ENCODE data around the gene IFNA16.
"Not testable (repeated sequence)": the region's sequence is repeated elsewhere in the genome, so short reads cannot be mapped to it uniquely, and the experiment has no call there.

IFNA16 gene

DNA sequence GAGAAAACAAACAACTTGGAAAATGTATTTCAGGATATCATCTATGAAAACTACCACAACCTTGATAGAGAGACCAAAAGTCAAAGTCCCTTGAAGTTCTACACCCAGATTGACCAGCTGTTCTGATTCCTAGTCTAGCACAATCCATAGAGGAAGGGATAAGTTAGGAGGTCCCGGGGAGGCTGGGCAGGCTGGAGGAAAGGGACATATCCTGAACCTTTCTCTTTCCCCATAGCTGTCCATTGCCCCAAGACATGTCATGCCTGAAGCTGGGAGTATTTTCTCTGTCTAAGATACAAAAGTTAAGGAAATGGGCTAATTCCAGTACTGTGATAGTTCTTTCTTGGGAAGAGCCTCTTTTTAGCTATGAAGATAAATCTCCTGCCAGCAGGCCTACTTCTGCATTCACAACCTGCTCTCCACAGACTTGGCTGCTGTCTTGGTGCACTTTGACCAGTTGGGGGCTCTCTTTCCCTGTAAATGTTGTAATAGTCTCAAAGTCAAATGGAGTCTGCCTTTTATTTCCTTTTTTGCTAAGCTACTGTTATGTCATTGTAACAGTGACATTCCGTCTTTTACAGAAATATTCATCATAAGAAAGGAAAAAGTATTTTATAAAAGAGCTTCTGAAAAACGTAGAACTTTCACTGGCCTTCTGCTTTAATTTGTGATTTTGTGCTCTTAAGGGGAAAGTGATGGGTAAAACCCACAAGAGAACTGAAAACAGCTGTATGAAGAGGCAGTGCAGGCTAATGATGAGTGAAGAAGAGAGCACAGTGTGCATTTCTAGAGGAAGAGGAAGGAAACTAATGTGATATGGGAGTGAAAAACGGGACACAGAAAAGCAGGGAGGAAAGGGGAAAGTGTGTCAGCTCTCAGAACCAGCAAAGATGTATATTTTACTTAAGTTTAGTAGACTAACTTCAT is 34.0 kb downstream of the IFNA16 start:
- H3K4me1 ChIP-seq (ENCODE audit: control insufficient read depth, low read depth, low read length); H3K36me3 ChIP-seq (ENCODE audit: control insufficient read depth, low read depth, low read length); H3K9ac ChIP-seq (ENCODE audit: low read length); H3K27ac ChIP-seq (ENCODE audit: low read length); H3K4me3 ChIP-seq (ENCODE audit: low read length); H3K9me3 ChIP-seq (ENCODE audit: control insufficient read depth, low read depth, low read length); H3K27me3 ChIP-seq (ENCODE audit: control insufficient read depth, insufficient read depth, low read length): not testable (repeated sequence)

DNA sequence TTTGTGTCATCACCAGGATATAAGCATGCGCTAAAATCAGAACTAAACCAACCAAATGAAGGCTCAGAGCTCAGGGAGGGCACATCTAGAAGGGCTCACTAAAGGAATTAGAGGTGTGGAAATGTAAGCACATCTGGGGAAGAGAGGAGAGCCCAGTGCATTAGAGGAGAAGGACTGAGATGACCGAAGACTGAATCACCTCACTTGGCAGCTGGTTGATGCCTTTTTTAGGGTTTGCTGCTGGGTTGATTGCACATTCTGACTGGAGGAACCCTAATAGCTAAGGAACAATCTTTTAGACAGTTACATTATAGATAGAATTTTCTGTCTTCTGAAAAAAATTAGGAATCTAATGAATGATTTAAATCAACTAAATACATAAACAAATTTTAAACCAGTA is 42.4 kb downstream of the IFNA16 start:
- H3K9ac ChIP-seq (ENCODE audit: low read length), result no peak overlapping the region
- no peak overlapping the region for H3K27ac ChIP-seq (ENCODE audit: low read length)
- no peaks in the 10 kb centered on the region for H3K9me3 ChIP-seq (ENCODE audit: control insufficient read depth, low read depth, low read length)
- H3K4me1 ChIP-seq (ENCODE audit: control insufficient read depth, low read depth, low read length), result no peaks in the 10 kb centered on the region
- H3K36me3 ChIP-seq (ENCODE audit: control insufficient read depth, low read depth, low read length), result no peaks in the 10 kb centered on the region
- no peak overlapping the region for H3K4me3 ChIP-seq (ENCODE audit: low read length)
- no peaks in the 10 kb centered on the region for H3K27me3 ChIP-seq (ENCODE audit: control insufficient read depth, insufficient read depth, low read length)

DNA sequence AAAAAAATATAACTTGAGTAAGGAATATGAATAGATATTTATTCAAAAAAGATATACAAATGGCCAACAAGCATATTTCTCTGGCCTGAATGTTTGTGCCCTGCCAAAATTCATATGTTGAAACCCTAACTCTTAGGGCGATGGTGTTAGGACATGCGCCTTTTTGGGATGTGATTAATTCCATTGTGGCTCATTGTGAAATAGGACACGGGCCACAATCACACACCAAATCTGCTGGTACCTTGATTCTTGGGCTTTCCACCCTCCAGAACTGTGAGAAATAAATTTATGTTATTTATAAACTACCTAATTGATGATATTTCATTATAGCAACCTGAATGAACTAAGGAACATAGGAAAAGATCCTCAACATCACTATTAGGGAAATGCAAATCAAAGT is 45.0 kb downstream of the IFNA16 start:
- Histone ChIP-seq H3K36me3 (ENCODE audit: control insufficient read depth, low read depth, low read length) (no peaks in the 10 kb centered on the region), H3K9ac (ENCODE audit: low read length) (no peak overlapping the region), H3K4me1 (ENCODE audit: control insufficient read depth, low read depth, low read length) (no peaks in the 10 kb centered on the region), H3K9me3 (ENCODE audit: control insufficient read depth, low read depth, low read length) (no peaks in the 10 kb centered on the region), H3K27ac (ENCODE audit: low read length) (no peak overlapping the region), H3K4me3 (ENCODE audit: low read length) (no peak overlapping the region), H3K27me3 (ENCODE audit: control insufficient read depth, insufficient read depth, low read length) (no peaks in the 10 kb centered on the region)

DNA sequence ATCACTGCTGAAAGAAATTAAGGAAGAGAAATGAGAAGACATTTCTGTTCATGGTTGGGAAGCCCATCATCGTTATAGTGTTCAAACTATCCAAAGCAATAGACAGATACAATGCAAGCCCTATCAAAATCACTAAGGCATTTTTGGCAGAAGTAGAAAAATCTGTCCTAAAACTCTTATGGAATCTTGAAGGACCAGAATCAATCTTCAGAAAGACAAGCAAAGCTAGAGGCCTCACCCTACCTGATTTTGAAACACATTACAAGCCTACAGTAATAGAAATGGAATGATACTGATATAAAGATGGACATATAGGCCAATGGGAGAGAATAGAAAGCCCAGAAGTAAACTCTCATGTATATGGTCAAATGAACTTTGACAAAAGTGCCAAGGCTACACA is 45.8 kb downstream of the IFNA16 start:
- H3K4me3 ChIP-seq (ENCODE audit: low read length), result no peak overlapping the region
- no peaks in the 10 kb centered on the region for H3K36me3 ChIP-seq (ENCODE audit: control insufficient read depth, low read depth, low read length)
- no peaks in the 10 kb centered on the region for H3K27me3 ChIP-seq (ENCODE audit: control insufficient read depth, insufficient read depth, low read length)
- no peaks in the 10 kb centered on the region for H3K4me1 ChIP-seq (ENCODE audit: control insufficient read depth, low read depth, low read length)
- H3K9me3 ChIP-seq (ENCODE audit: control insufficient read depth, low read depth, low read length), result no peaks in the 10 kb centered on the region
- no peak overlapping the region for H3K9ac ChIP-seq (ENCODE audit: low read length)
- H3K27ac ChIP-seq (ENCODE audit: low read length), result no peak overlapping the region

DNA sequence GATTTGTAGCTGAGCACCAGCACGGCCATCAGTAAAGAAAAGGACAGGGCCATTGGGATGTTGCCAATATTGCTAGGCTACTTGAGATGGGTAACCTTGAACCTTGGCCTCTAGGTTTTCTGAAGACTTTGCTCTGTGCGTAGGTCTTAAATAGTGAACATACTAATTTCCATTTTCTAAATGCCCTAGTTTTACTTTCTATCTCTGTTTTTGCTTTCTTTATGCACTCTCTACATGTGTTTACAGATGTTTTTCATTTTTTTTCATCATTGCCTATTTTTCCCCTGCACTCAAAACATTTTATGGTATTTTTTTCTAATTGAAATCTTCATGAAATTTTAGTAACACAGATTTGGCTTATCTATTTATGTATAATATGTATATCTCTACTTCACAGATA is 50.6 kb downstream of the IFNA16 start, which contains the start of gene IFNA21:
Gene IFNA21 (minus strand): TSS at position 101 of the 400 bp plus-strand sequence. CDS start 48 bp downstream, at position 53.
- not testable (repeated sequence) for H3K9ac ChIP-seq (ENCODE audit: low read length); H3K27me3 ChIP-seq (ENCODE audit: control insufficient read depth, insufficient read depth, low read length); H3K36me3 ChIP-seq (ENCODE audit: control insufficient read depth, low read depth, low read length); H3K9me3 ChIP-seq (ENCODE audit: control insufficient read depth, low read depth, low read length); H3K4me3 ChIP-seq (ENCODE audit: low read length); H3K4me1 ChIP-seq (ENCODE audit: control insufficient read depth, low read depth, low read length); H3K27ac ChIP-seq (ENCODE audit: low read length)
